Measurements from ENCODE around the gene NAA38.

Gene NAA38

GRCh38 chr17:7836596-7837407, 20.6 kb downstream of the NAA38 start (continued):
- TF ChIP-seq SP7 (tag by site-specific recombination; IDR thresholded peaks at IDR 0.05) (peak; percentile 99), ZNF146 (tag by site-specific recombination; IDR thresholded peaks at IDR 0.05) (peak; percentile 76), SCRT1 (tag by site-specific recombination; IDR thresholded peaks at IDR 0.05; ENCODE audit: borderline replicate concordance) (peak; percentile 84), MYNN (tag by site-specific recombination; IDR thresholded peaks at IDR 0.05; ENCODE audit: borderline replicate concordance) (peak; percentile 84), ZNF2 (tag by site-specific recombination; IDR thresholded peaks at IDR 0.05) (peak; percentile 93), ZNF677 (tag by site-specific recombination; IDR thresholded peaks at IDR 0.05) (no peak), ZNF266 (tag by site-specific recombination; IDR thresholded peaks at IDR 0.05; ENCODE audit: low read depth) (no peak), SCRT2 (tag by site-specific recombination; IDR thresholded peaks at IDR 0.05) (peak; percentile 96), ZNF580 (tag by site-specific recombination; IDR thresholded peaks at IDR 0.05) (peak; percentile 94), ZNF768 (tag by site-specific recombination; IDR thresholded peaks at IDR 0.05) (no peak), ZNF274 (IDR thresholded peaks at IDR 0.05; ENCODE audit: low read length) (no peak), ZNF274 (tag by site-specific recombination; IDR thresholded peaks at IDR 0.05; ENCODE audit: borderline replicate concordance) (no peak), YY1 (tag by site-specific recombination; IDR thresholded peaks at IDR 0.05) (0 out of 2 replicates have a peak, but pooled peaks have one; percentile 81), ZNF10 (tag by site-specific recombination; IDR thresholded peaks at IDR 0.05) (peak; percentile 71; the same call in 1 of the 2 replicates), ZNF112 (tag by site-specific recombination; IDR thresholded peaks at IDR 0.05) (no peak), TSHZ1 (tag by site-specific recombination; IDR thresholded peaks at IDR 0.05; ENCODE audit: borderline replicate concordance) (peak; percentile 98), ZBTB48 (tag by site-specific recombination; IDR thresholded peaks at IDR 0.05) (peak; percentile 99), ZNF701 (tag by site-specific recombination; IDR thresholded peaks at IDR 0.05) (0 out of 2 replicates have a peak, but pooled peaks have one; percentile 35), OSR2 (tag by site-specific recombination; IDR thresholded peaks at IDR 0.05) (peak; percentile 77), PBX3 (CRISPR knock-in tag; IDR thresholded peaks at IDR 0.05) (0 out of 2 replicates have a peak, but pooled peaks have one; percentile 67), ZNF837 (tag by site-specific recombination; IDR thresholded peaks at IDR 0.05) (no peak), ZSCAN4 (tag by site-specific recombination; IDR thresholded peaks at IDR 0.05) (peak; percentile 88), IKZF3 (tag by site-specific recombination; IDR thresholded peaks at IDR 0.05) (peak; percentile 99), ZNF48 (tag by site-specific recombination; IDR thresholded peaks at IDR 0.05) (no peak), ZBTB7A (tag by site-specific recombination; IDR thresholded peaks at IDR 0.05; ENCODE audit: low read depth) (peak; percentile 87; the same call in 1 of the 2 replicates), REST (tag by site-specific recombination; IDR thresholded peaks at IDR 0.05) (peak; percentile 49; the same call in 1 of the 2 replicates)

Measured in HEK293 (cell line).